Activated naive CD4-positive, alpha-beta T cell treated with anti-CD3 and anti-CD28 coated beads, Interleukin-2, amount 50 U/mL, for 72 hours (primary cell): Measurements from ENCODE around the gene ATF1. TPM values are rescaled to one million over a fixed set of nuclear protein-coding genes. Genes with fewer than 3 reads are reported as not detected.

Experiments
- ATAC-seq, 2 donors: fragments of 150-1000 bp; cut with Tn5 transposase; 2 replicates each; pipeline ENCODE4 v1.10.0; 2021; ENCODE audit warnings: mild to moderate bottlenecking in 2 of 2, moderate library complexity in 2 of 2
- DNase-seq, 2 donors: peaks; one replicate each; pipeline ENCODE4 v3.0.0; 2021 to 2022; ENCODE audit warnings: low spot score in 2 of 2
- H3K27ac Mint-ChIP-seq, 2 donors: one replicate each; pipeline ENCODE4 v1.8.0; 2022; ENCODE audit warnings: mild to moderate bottlenecking in 2 of 2, mixed read lengths in 2 of 2
- H3K36me3 Mint-ChIP-seq, 2 donors: one replicate each; pipeline ENCODE4 v1.8.0; 2022; ENCODE audit warnings: mixed read lengths in 2 of 2
- H3K9me3 Mint-ChIP-seq, 2 donors: one replicate each; pipeline ENCODE4 v1.8.0; 2022; ENCODE audit warnings: mixed read lengths in 2 of 2
- total RNA-seq, 2 donors: library from RNA; stranded (reverse); gene quantifications; one replicate each; pipeline ENCODE4 v1.2.3, GENCODE V29; 2022

Gene ATF1
- total RNA-seq = 10 to 100 TPM; 49.7 to 66.8 TPM

GRCh38 chr12:50763639-50764285 is at the start of gene ATF1:
TSS of gene ATF1 (plus strand) at chr12:50764101. CDS start at chr12:50780146, 16,045 bp downstream.
- ATAC-seq (peak; percentile 88 to 91), DNase-seq (peak; percentile 86 to 91)
- H3K36me3 Mint-ChIP-seq = peaks cover 13 to 15% of the 10 kb centered on the region in 2 donors
- peaks cover 0 to 8% of the 10 kb centered on the region in 2 donors for H3K9me3 Mint-ChIP-seq
- peak within 1 kb of the TSS; percentile 97 for H3K27ac Mint-ChIP-seq

GRCh38 chr12:50715174-50715573 is 48.7 kb upstream of the ATF1 start:
- ATAC-seq (no peak), DNase-seq (no peak)
- Mint-ChIP-seq H3K9me3 (no peaks in the 10 kb centered on the region), H3K36me3 (no peaks in the 10 kb centered on the region), H3K27ac (peak overlapping the region in 1 of 2 donors; percentile 53)

GRCh38 chr12:50718760-50719159 is 45.1 kb upstream of the ATF1 start:
- no peak for ATAC-seq
- no peaks in the 10 kb centered on the region for H3K36me3 Mint-ChIP-seq
- no peak overlapping the region for H3K27ac Mint-ChIP-seq
- no peak for DNase-seq
- H3K9me3 Mint-ChIP-seq = no peaks in the 10 kb centered on the region

GRCh38 chr12:50720085-50720484 is 43.8 kb upstream of the ATF1 start:
- Mint-ChIP-seq H3K27ac (no peak overlapping the region), H3K36me3 (no peaks in the 10 kb centered on the region), H3K9me3 (no peaks in the 10 kb centered on the region)
- DNase-seq (no peak), ATAC-seq (no peak)

- no peaks in the 10 kb centered on the region for H3K36me3 Mint-ChIP-seq
- H3K9me3 Mint-ChIP-seq = no peaks in the 10 kb centered on the region
- H3K27ac Mint-ChIP-seq = no peak overlapping the region
- DNase-seq (no peak), ATAC-seq (no peak)
Observed at GRCh38 chr12:50720501-50720900, 43.4 kb upstream of the ATF1 start.

GRCh38 chr12:50723865-50724264 is 40.0 kb upstream of the ATF1 start:
- ATAC-seq (no peak), DNase-seq (no peak)
- H3K27ac Mint-ChIP-seq = peak overlapping the region in 1 of 2 donors; percentile 45
- H3K9me3 Mint-ChIP-seq = no peaks in the 10 kb centered on the region
- H3K36me3 Mint-ChIP-seq = peaks cover 0 to 4% of the 10 kb centered on the region in 2 donors

- Mint-ChIP-seq H3K27ac (no peak overlapping the region), H3K36me3 (peaks cover 0 to 8% of the 10 kb centered on the region in 2 donors), H3K9me3 (no peaks in the 10 kb centered on the region)
- DNase-seq (no peak), ATAC-seq (no peak)
Observed at GRCh38 chr12:50725011-50725942, 38.6 kb upstream of the ATF1 start.

- Mint-ChIP-seq H3K9me3 (no peaks in the 10 kb centered on the region), H3K27ac (peak overlapping the region in 1 of 2 donors; percentile 32), H3K36me3 (peaks cover 0 to 8% of the 10 kb centered on the region in 2 donors)
- no peak for ATAC-seq
- DNase-seq = no peak
Observed at GRCh38 chr12:50727466-50727865, 36.4 kb upstream of the ATF1 start.

- peaks cover 0 to 8% of the 10 kb centered on the region in 2 donors for H3K36me3 Mint-ChIP-seq
- no peak overlapping the region for H3K27ac Mint-ChIP-seq
- DNase-seq = no peak
- no peaks in the 10 kb centered on the region for H3K9me3 Mint-ChIP-seq
- ATAC-seq = no peak
Observed at GRCh38 chr12:50728417-50728816, 35.5 kb upstream of the ATF1 start.

GRCh38 chr12:50728841-50729240 is 35.1 kb upstream of the ATF1 start:
- H3K9me3 Mint-ChIP-seq = no peaks in the 10 kb centered on the region
- no peak for DNase-seq
- ATAC-seq = no peak
- H3K36me3 Mint-ChIP-seq = peaks cover 0 to 8% of the 10 kb centered on the region in 2 donors
- H3K27ac Mint-ChIP-seq = peak overlapping the region in 1 of 2 donors; percentile 47

GRCh38 chr12:50732591-50732990 is 31.3 kb upstream of the ATF1 start:
- Mint-ChIP-seq H3K27ac (peak overlapping the region in 1 of 2 donors; percentile 84), H3K9me3 (no peaks in the 10 kb centered on the region), H3K36me3 (peaks cover 5 to 8% of the 10 kb centered on the region in 2 donors)
- DNase-seq (no peak), ATAC-seq (no peak)

- H3K9me3 Mint-ChIP-seq = no peaks in the 10 kb centered on the region
- no peak overlapping the region for H3K27ac Mint-ChIP-seq
- H3K36me3 Mint-ChIP-seq = peaks cover 5 to 7% of the 10 kb centered on the region in 2 donors
- ATAC-seq = no peak
- DNase-seq = no peak
Observed at GRCh38 chr12:50733706-50734105, 30.2 kb upstream of the ATF1 start.

- ATAC-seq = peak in 1 of 2 donors; percentile 49
- peaks cover 5 to 10% of the 10 kb centered on the region in 2 donors for H3K36me3 Mint-ChIP-seq
- peak overlapping the region in 1 of 2 donors; percentile 58 for H3K27ac Mint-ChIP-seq
Observed at GRCh38 chr12:50734409-50735263, 29.3 kb upstream of the ATF1 start.

GRCh38 chr12:50739611-50740010 is 24.3 kb upstream of the ATF1 start:
- ATAC-seq = no peak
- H3K36me3 Mint-ChIP-seq = peaks cover 19 to 27% of the 10 kb centered on the region in 2 donors
- DNase-seq = no peak
- H3K9me3 Mint-ChIP-seq = no peaks in the 10 kb centered on the region
- H3K27ac Mint-ChIP-seq = peak overlapping the region in 1 of 2 donors; percentile 45

More at GRCh38 chr12:50734409-50735263, 29.3 kb upstream of the ATF1 start:
- DNase-seq = peak in 1 of 2 donors; percentile 12
- no peaks in the 10 kb centered on the region for H3K9me3 Mint-ChIP-seq

- DNase-seq (no peak), ATAC-seq (peak; percentile 53 to 63)
- Mint-ChIP-seq H3K9me3 (no peaks in the 10 kb centered on the region), H3K27ac (peak overlapping the region; percentile 45 to 87), H3K36me3 (peaks cover 15 to 27% of the 10 kb centered on the region in 2 donors)
Observed at GRCh38 chr12:50740307-50740706, 23.6 kb upstream of the ATF1 start.

- no peak for ATAC-seq
- DNase-seq = no peak
- H3K36me3 Mint-ChIP-seq = peaks cover 15 to 33% of the 10 kb centered on the region in 2 donors
Observed at GRCh38 chr12:50742776-50743175, 21.1 kb upstream of the ATF1 start.

More at GRCh38 chr12:50742776-50743175, 21.1 kb upstream of the ATF1 start:
- Mint-ChIP-seq H3K27ac (no peak overlapping the region), H3K9me3 (no peaks in the 10 kb centered on the region)
